Esophagus squamous epithelium (tissue), 5 donors: ENCODE data around the gene OR2M7. TPM values are rescaled to one million over a fixed set of nuclear protein-coding genes. Genes with fewer than 3 reads are reported as not detected.
"Not testable (repeated sequence)": the region's sequence is repeated elsewhere in the genome, so short reads cannot be mapped to it uniquely, and the experiment has no call there.

Source experiments
- DNase-seq: peaks from one replicate; lab custom pipeline; 2025; lab: John Stamatoyannopoulos, UW
- H3K27ac ChIP-seq, 4 donors: fragments of 200-600 bp; sonication (generic); one replicate each; pipeline ENCODE4 v1.5.1; 2016 to 2019; ENCODE audit warnings: mild to moderate bottlenecking in 1 of 4
- H3K27me3 ChIP-seq, 4 donors: fragments of 200-600 bp; sonication (generic); 1 replicate in 3 of 4; 2 replicates in 1 of 4; pipeline versions ENCODE4 v1.5.1 to v1.6.0; 2017 to 2021; ENCODE audit warnings: antibody characterized with exemption in 1 of 4
- H3K36me3 ChIP-seq, 3 donors: fragments of 200-600 bp; sonication (generic); one replicate each; pipeline ENCODE4 v1.5.1; 2016 to 2019
- H3K4me1 ChIP-seq, 3 donors: fragments of 200-600 bp; sonication (generic); one replicate each; pipeline ENCODE4 v1.5.1; 2017 to 2019
- H3K4me3 ChIP-seq, 4 donors: fragments of 200-600 bp; sonication (generic); 1 replicate in 3 of 4; 2 replicates in 1 of 4; pipeline ENCODE4 v1.5.1; 2016 to 2019; ENCODE audit warnings: mild to moderate bottlenecking in 2 of 4, moderate library complexity in 1 of 4
- H3K9me3 ChIP-seq, 3 donors: fragments of 200-600 bp; sonication (generic); one replicate each; pipeline ENCODE4 v1.5.1; 2016 to 2019
- POLR2A ChIP-seq, 4 donors: fragments of 450-650 bp; IDR thresholded peaks; one replicate each; pipeline ENCODE4 v1.6.1; 2017; ENCODE audit warnings: antibody characterized with exemption in 4 of 4, mild to moderate bottlenecking in 4 of 4, moderate library complexity in 3 of 4
- WGBS, 2 donors: methylation state at CpG; one replicate each; pipeline ENCODE4 v1.1.5; 2018; 5-methylcytosine and 5-hydroxymethylcytosine counted together
- intact Hi-C: fragments of 100-400 bp; cut with DNase I; formaldehyde crosslinking; loops from one replicate; pipeline ENCODE4 v1.15.0; 2022
- total RNA-seq, 4 donors: library from RNA; depleted of rRNA; stranded (reverse); fragments of >200 nt; gene quantifications; one replicate each; pipeline ENCODE4 v1.1.0, GENCODE V29; 2016
- TF ChIP-seq, protein P1 (sequence below), 6 experiments: fragments of 450-650 bp in 4 of 6; fragments of 200-600 bp in 2 of 6; sonication (generic) in 2 of 6; IDR thresholded peaks; one replicate each; pipeline ENCODE4 v1.5.1; 2016 to 2019; ENCODE audit warnings: antibody characterized with exemption in 6 of 6, mild to moderate bottlenecking in 4 of 6, moderate library complexity in 4 of 6
- donor health status: DM: yes; HTN: yes; CAD: no.

The OR2M7 gene
- total RNA-seq, 4 donors from 2014 or later, result not detected

DNA sequence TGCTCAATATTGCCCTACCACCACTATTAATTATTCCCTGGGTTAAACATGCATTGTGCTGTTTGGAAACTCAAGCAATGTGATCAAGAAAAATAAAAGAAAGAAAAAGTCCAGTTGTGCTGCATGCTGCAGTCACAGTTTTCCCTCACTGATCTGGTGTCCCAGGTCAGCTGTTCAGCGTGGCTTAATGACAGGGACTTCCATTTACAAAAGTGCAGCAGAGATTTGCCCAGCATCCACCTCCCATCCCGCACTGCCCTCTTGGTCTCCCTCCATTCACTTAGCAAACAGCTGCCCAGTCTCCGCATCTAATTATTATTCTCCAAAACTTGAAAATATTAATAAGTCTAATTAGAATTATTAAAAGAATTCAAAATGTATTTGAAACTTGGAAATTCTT lies 35.0 kb upstream of the OR2M7 start:
- Histone ChIP-seq H3K27ac (no peak overlapping the region), H3K36me3 (no peaks in the 10 kb centered on the region), H3K27me3 (no peaks in the 10 kb centered on the region), H3K4me3 (no peak overlapping the region), H3K9me3 (no peaks in the 10 kb centered on the region), H3K4me1 (no peaks in the 10 kb centered on the region)
- DNase-seq, result no peak
- intact Hi-C loops, result no loop called here
- TF ChIP-seq, protein P1, sequence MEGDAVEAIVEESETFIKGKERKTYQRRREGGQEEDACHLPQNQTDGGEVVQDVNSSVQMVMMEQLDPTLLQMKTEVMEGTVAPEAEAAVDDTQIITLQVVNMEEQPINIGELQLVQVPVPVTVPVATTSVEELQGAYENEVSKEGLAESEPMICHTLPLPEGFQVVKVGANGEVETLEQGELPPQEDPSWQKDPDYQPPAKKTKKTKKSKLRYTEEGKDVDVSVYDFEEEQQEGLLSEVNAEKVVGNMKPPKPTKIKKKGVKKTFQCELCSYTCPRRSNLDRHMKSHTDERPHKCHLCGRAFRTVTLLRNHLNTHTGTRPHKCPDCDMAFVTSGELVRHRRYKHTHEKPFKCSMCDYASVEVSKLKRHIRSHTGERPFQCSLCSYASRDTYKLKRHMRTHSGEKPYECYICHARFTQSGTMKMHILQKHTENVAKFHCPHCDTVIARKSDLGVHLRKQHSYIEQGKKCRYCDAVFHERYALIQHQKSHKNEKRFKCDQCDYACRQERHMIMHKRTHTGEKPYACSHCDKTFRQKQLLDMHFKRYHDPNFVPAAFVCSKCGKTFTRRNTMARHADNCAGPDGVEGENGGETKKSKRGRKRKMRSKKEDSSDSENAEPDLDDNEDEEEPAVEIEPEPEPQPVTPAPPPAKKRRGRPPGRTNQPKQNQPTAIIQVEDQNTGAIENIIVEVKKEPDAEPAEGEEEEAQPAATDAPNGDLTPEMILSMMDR (IDR thresholded peaks at IDR 0.05), result no peak
- TF ChIP-seq POLR2A (IDR thresholded peaks at IDR 0.05), result no peak
- 56 to 63% methylated on average over 3 of the region's 3 CpGs for WGBS, 2 donors

DNA sequence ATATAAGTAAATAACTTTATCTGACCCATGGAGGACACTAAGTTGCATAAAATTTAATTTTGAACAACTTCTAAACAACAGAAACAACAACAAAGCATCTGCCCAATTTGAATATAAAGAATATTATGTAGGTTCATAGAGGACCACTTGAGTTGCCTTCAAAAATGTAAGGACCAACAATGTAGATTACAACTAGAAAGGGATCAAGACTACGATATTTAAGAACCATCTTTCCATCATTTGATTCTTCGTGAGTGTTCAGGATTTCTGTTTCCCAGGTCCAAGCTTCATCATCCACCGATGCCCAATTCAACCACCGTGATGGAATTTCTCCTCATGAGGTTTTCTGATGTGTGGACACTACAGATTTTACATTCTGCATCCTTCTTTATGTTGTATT lies 24.1 kb upstream of the OR2M7 start, which contains the start of gene OR14C36:
OR14C36 (plus strand) TSS at position 301 of the 400 bp plus-strand sequence; CDS start at position 301, 0 bp downstream.
- no peaks in the 10 kb centered on the region for H3K4me1 ChIP-seq
- intact Hi-C loops, result no loop called here
- no peaks in the 10 kb centered on the region for H3K9me3 ChIP-seq
- DNase-seq, result no peak
- no peak within 1 kb of the TSS for H3K27ac ChIP-seq
- H3K36me3 ChIP-seq, result no peaks in the 10 kb centered on the region
- H3K27me3 ChIP-seq, result no peaks in the 10 kb centered on the region
- 65 to 68% methylated on average over 4 of the region's 4 CpGs for WGBS, 2 donors
- TF ChIP-seq POLR2A (IDR thresholded peaks at IDR 0.05), result no peak
- TF ChIP-seq, protein P1 (IDR thresholded peaks at IDR 0.05), result no peak
- H3K4me3 ChIP-seq, result no peak within 1 kb of the TSS

DNA sequence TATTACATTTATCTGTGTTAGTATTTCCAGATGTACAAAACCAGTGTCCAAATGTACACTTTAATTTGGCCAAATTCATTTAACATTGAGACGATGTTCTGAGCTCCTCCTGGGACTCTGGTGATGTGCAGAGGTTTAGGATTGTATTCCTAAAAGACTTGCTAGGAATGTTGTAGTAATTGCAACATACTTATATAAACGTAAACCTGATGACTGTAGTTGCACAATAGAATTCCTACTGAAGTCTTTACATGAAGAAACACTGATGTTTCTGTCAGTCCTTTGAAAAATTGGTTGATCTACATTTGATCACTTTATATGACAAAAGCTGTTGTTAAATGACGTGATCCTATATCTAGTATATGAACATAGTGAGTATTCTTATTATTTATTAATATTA lies 19.1 kb upstream of the OR2M7 start:
- 33 to 47% methylated on average over 3 of the region's 3 CpGs for WGBS, 2 donors
- H3K36me3 ChIP-seq, result no peaks in the 10 kb centered on the region

DNA sequence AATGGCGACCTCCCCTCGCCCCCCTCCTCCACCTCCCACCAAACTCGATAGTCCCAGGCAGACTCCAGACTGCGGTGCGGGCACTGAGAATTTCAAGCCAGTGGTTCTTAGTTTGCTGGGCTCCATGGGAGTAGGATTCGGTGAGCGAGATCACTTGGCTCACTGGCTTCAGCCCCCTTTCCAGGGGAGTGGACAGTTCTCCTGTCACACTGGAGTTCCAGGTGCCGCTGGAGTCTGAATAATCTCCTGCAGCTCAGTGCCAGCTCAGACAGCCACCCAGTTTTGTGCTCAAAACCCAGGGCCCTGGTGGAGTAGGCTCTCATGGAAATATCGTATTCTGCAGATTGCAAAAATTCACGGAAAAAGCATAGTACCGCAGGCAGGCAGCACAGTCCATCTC lies 7.6 kb downstream of the OR2M7 start:
- Histone ChIP-seq H3K36me3 (no peaks in the 10 kb centered on the region), H3K27me3 (no peaks in the 10 kb centered on the region), H3K4me1 (no peaks in the 10 kb centered on the region), H3K4me3 (no peak overlapping the region), H3K9me3 (peaks cover 0 to 27% (median 0%) of the 10 kb centered on the region in 3 donors), H3K27ac (no peak overlapping the region)
- intact Hi-C loops, result no loop called here
- WGBS, 2 donors, result 64 to 78% methylated on average over 4 to 6 of the region's 11 CpGs
- TF ChIP-seq, protein P1 (IDR thresholded peaks at IDR 0.05), result no peak
- no peak for TF ChIP-seq POLR2A (IDR thresholded peaks at IDR 0.05)
- DNase-seq, result no peak

More for the DNA sequence above, 19.1 kb upstream of the OR2M7 start:
- H3K27me3 ChIP-seq, result no peaks in the 10 kb centered on the region
- no peaks in the 10 kb centered on the region for H3K4me1 ChIP-seq
- intact Hi-C loops, result no loop called here
- no peak overlapping the region for H3K27ac ChIP-seq
- H3K4me3 ChIP-seq, result no peak overlapping the region
- no peaks in the 10 kb centered on the region for H3K9me3 ChIP-seq
- TF ChIP-seq POLR2A (IDR thresholded peaks at IDR 0.05), result no peak
- TF ChIP-seq, protein P1 (IDR thresholded peaks at IDR 0.05), result no peak
- no peak for DNase-seq

DNA sequence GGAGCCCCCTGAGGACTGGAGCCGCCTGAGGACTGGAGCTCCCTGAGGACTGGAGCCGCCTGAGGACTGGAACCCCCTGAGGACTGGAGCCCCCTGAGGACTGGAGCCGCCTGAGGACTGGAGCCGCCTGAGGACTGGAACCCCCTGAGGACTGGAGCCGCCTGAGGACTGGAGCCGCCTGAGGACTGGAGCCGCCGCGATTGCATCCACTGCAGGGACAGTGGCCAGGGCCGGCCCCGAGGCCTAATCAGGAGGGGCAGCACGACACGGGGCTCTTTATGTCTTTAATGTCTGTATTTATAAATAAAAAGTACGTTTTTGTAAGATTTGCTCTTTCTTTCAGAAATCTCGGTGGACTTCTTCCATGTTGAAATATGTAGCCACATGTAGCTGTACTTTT lies 17.6 kb downstream of the OR2M7 start:
- H3K36me3 ChIP-seq, H3K9me3 ChIP-seq, H3K4me3 ChIP-seq, H3K27me3 ChIP-seq, H3K27ac ChIP-seq, H3K4me1 ChIP-seq, DNase-seq, intact Hi-C loops: not testable (repeated sequence)
- 72 to 84% methylated on average over 6 to 7 of the region's 15 CpGs for WGBS, 2 donors

DNA sequence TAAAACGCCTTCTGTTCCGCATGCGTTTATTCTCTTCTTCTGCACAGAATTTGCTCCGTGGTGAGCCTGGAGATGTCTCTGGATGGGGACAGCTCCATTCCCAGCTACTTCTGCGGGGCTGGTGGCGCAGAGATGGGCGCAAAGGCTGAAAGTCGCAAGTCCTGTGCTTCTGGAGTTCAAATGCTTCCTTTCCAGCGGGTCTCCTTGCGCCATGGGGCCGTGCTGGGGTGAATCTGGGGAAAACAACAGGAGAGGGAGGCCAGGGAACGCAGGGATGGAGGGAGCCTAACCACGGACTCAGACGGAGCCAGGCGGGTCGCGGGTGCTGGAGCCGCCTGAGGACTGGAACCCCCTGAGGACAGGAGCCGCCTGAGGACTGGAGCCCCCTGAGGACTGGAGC lies 18.3 kb downstream of the OR2M7 start:
- no peaks in the 10 kb centered on the region for H3K4me1 ChIP-seq
- intact Hi-C loops, result no loop called here
- H3K36me3 ChIP-seq, result no peaks in the 10 kb centered on the region
- no peak overlapping the region for H3K27ac ChIP-seq
- H3K9me3 ChIP-seq, result no peaks in the 10 kb centered on the region
- H3K4me3 ChIP-seq, result no peak overlapping the region
- no peak for TF ChIP-seq POLR2A (IDR thresholded peaks at IDR 0.05)
- TF ChIP-seq, protein P1 (IDR thresholded peaks at IDR 0.05), result no peak
- H3K27me3 ChIP-seq, result no peaks in the 10 kb centered on the region
- no peak for DNase-seq
- WGBS, 2 donors, result 89 to 92% methylated on average over 8 to 14 of the region's 19 CpGs

DNA sequence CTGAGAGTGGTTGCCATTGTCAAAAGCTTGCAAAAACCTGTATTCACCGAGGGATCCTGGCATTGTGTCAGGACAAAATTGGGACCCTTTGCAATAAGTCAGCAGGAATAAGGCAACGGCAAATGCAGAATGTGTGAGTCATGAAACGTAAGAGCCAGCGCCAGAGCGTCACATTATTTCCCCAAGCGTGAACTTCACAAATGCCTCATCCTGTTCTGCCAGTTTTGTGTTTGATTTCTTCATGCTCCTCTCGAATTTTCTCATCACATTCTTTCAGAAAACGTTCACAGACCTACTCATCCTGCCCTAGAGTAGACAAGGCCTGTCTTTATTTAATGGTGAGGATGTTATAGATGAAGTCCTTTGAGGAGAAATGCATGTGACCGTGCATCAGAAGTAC lies 18.7 kb downstream of the OR2M7 start:
- DNase-seq, intact Hi-C loops, H3K9me3 ChIP-seq, H3K27me3 ChIP-seq, H3K4me1 ChIP-seq, H3K27ac ChIP-seq, H3K36me3 ChIP-seq, H3K4me3 ChIP-seq: not testable (repeated sequence)
- 71 to 73% methylated on average over 8 of the region's 9 CpGs for WGBS, 2 donors
